Measurements from ENCODE around the gene MYLIP. TPM values are rescaled to one million over a fixed set of nuclear protein-coding genes. Genes with fewer than 3 reads are reported as not detected.

The MYLIP gene
- total and polyA plus RNA-seq, 2 of the 13 experiments (the other 11 are each of a cell fraction or from before 2014, with no cell fraction given), result 3.4 to 10.8 TPM

DNA sequence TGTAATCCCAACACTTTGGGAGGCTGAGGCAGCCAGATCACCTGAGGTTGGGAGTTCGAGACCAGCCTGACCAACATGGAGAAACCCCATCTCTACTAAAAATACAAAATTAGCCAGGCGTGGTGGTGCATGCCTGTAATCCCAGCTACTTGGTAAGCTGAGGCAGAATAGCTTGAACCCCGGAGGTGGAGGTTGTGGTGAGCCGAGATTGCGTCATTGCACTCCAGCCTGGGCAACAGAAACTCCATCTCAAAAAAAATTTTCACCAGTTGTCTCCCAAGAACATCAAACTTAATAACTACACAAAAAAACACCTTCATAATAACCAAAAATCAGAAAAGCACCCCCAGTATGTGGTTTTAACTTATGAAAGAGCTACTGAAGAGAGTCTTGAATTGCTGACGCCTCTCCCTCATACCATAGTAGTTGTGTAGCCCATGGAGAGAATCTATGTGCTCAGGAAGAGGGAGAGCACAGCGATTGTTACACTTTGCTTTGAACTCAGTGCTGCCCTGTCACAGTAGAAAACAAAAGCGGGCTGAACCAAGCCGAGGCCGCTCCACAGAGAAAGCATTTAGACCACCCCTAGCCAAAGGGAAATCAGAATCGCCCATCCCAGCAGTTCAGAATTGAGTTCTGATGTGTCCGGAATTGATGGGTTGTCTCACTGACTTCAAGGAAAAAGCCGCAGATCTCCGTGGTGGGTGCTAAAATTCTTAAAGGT, 67.5 kb downstream of the MYLIP start:
- Histone ChIP-seq H3K4me1 (ENCODE audit: insufficient read depth, low read length) (peaks cover 15% of the 10 kb centered on the region; the same call in 1 of the 2 replicates), H3K4me2 (ENCODE audit: low read depth, low read length) (peak overlapping the region; percentile 66), H3K27ac (ENCODE audit: extremely low read length, insufficient read depth, low read length) (no peak overlapping the region), H3K36me3 (replicated peaks in 1 of 2; ENCODE audit: control insufficient read depth in 1 of 2, insufficient read depth in 2 of 2, low read length in 2 of 2) (no peaks in the 10 kb centered on the region), H3K9ac (ENCODE audit: insufficient read depth, low read depth, low read length) (no peak overlapping the region), H3K4me3 (replicated peaks in 1 of 3; ENCODE audit: insufficient read depth in 1 of 3, low read depth in 2 of 3, low read length in 3 of 3) (0 out of 6 replicates have a peak overlapping the region, but pooled peaks of 1 of the 3 experiments have one; percentile 9), H3K9me3 (ENCODE audit: low read length) (no peaks in the 10 kb centered on the region), H2AFZ (ENCODE audit: low read length) (peak overlapping the region; percentile 96), H4K20me1 (ENCODE audit: insufficient read depth, low read length) (no peaks in the 10 kb centered on the region), H3K27me3 (ENCODE audit: control insufficient read depth in 1 of 2, insufficient read depth in 2 of 2, low read length in 2 of 2) (peaks cover 0 to 25% of the 10 kb centered on the region in 2 experiments; a peak in 3 of 5 replicates), H3K79me2 (ENCODE audit: insufficient read depth, low read length) (no peaks in the 10 kb centered on the region)
- CTCF ChIA-PET (ENCODE audit: low intra/inter-chr PET ratio, low total read pairs), result no interaction called here
- DNase-seq (ENCODE audit: low spot score) (no peak), ATAC-seq (peak; percentile 62), FAIRE-seq (no peak)
- in situ Hi-C loops (cut with HindIII; ENCODE audit: extremely low pct_ligation_motif_present, low pct_unique_long_range_greater_than_20kb) (no loop called here), intact Hi-C loops (cut with micrococcal nuclease; ENCODE audit: unreplicated experiment) (no loop called here)
- 19% methylated on average over 14 of the region's 14 CpGs for WGBS (ENCODE audit: low lambda C conversion rate)
- BruUV-seq (replicated peaks), result no TSS peak
- POLR2A ChIA-PET, result no interaction called here
- no peak for TF ChIP-seq ZNF562 (CRISPR knock-in tag; IDR thresholded peaks at IDR 0.05; ENCODE audit: borderline replicate concordance)
- TF ChIP-seq, protein P1, sequence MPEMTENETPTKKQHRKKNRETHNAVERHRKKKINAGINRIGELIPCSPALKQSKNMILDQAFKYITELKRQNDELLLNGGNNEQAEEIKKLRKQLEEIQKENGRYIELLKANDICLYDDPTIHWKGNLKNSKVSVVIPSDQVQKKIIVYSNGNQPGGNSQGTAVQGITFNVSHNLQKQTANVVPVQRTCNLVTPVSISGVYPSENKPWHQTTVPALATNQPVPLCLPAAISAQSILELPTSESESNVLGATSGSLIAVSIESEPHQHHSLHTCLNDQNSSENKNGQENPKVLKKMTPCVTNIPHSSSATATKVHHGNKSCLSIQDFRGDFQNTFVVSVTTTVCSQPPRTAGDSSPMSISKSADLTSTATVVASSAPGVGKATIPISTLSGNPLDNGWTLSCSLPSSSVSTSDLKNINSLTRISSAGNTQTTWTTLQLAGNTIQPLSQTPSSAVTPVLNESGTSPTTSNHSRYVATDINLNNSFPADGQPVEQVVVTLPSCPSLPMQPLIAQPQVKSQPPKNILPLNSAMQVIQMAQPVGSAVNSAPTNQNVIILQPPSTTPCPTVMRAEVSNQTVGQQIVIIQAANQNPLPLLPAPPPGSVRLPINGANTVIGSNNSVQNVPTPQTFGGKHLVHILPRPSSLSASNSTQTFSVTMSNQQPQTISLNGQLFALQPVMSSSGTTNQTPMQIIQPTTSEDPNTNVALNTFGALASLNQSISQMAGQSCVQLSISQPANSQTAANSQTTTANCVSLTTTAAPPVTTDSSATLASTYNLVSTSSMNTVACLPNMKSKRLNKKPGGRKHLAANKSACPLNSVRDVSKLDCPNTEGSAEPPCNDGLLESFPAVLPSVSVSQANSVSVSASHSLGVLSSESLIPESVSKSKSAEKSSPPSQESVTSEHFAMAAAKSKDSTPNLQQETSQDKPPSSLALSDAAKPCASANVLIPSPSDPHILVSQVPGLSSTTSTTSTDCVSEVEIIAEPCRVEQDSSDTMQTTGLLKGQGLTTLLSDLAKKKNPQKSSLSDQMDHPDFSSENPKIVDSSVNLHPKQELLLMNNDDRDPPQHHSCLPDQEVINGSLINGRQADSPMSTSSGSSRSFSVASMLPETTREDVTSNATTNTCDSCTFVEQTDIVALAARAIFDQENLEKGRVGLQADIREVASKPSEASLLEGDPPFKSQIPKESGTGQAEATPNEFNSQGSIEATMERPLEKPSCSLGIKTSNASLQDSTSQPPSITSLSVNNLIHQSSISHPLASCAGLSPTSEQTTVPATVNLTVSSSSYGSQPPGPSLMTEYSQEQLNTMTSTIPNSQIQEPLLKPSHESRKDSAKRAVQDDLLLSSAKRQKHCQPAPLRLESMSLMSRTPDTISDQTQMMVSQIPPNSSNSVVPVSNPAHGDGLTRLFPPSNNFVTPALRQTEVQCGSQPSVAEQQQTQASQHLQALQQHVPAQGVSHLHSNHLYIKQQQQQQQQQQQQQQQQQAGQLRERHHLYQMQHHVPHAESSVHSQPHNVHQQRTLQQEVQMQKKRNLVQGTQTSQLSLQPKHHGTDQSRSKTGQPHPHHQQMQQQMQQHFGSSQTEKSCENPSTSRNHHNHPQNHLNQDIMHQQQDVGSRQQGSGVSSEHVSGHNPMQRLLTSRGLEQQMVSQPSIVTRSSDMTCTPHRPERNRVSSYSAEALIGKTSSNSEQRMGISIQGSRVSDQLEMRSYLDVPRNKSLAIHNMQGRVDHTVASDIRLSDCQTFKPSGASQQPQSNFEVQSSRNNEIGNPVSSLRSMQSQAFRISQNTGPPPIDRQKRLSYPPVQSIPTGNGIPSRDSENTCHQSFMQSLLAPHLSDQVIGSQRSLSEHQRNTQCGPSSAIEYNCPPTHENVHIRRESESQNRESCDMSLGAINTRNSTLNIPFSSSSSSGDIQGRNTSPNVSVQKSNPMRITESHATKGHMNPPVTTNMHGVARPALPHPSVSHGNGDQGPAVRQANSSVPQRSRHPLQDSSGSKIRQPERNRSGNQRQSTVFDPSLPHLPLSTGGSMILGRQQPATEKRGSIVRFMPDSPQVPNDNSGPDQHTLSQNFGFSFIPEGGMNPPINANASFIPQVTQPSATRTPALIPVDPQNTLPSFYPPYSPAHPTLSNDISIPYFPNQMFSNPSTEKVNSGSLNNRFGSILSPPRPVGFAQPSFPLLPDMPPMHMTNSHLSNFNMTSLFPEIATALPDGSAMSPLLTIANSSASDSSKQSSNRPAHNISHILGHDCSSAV (CRISPR knock-in tag; IDR thresholded peaks at IDR 0.05; ENCODE audit: borderline replicate concordance), result no peak
- TF ChIP-seq ATF7 (IDR thresholded peaks at IDR 0.05), result peak; percentile 63; the same call in 1 of the 2 replicates
- no peak for TF ChIP-seq ATF7 (CRISPR knock-in tag; IDR thresholded peaks at IDR 0.05)
- no peak for TF ChIP-seq ZNF781 (CRISPR knock-in tag; IDR thresholded peaks at IDR 0.05; ENCODE audit: borderline replicate concordance, not compliant biosample characterization)
- no peak for TF ChIP-seq NONO (IDR thresholded peaks at IDR 0.05)
- TF ChIP-seq NONO (CRISPR knock-in tag; conservative IDR thresholded peaks at IDR 0.05), result no peak
- TF ChIP-seq ZNF703 (CRISPR knock-in tag; IDR thresholded peaks at IDR 0.05; ENCODE audit: borderline replicate concordance), result no peak
- TF ChIP-seq CEBPB (IDR thresholded peaks at IDR 0.05; ENCODE audit: borderline replicate concordance, low read depth, low read length), result peak; percentile 33; the same call in 1 of the 2 replicates
